SK-N-MC (cell line): Measurements from ENCODE around the gene CD8B.

Experiments
- EZH2 ChIP-seq: fragments of 200-600 bp; sonication (generic); IDR thresholded peaks from one replicate; pipeline ENCODE4 v1.6.1; 2017; ENCODE audit warnings: antibody characterized with exemption
- POLR2AphosphoS5 ChIP-seq: IDR thresholded peaks from 2 replicates; pipeline ENCODE4 v1.6.1; 2012; ENCODE audit warnings: mild to moderate bottlenecking, low read depth, low read length, borderline replicate concordance

DNA sequence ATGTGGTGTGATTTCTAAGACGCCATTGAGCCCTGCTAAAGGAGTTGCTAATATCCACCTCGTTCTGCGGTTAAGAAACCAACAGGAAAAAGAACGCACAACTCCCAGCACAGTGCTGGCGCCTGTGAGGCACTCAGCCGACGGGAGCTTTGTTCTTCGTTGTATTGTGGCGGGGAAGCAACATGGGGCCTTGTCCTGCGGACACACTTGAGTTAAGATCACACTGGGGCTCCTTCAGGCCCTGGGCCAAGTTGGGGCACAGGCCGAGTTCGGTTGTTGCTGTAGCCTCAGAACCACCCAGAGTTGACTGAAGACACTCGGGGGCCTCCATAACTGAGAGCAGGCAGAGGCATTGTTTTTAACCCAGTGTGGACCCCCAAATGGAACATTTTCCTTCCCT, 40.4 kb downstream of the CD8B start:
- TF ChIP-seq POLR2AphosphoS5 (no peak), EZH2 (no peak)
